ENCODE measurements around the gene ROBO2. TPM values are rescaled to one million over a fixed set of nuclear protein-coding genes. Genes with fewer than 3 reads are reported as not detected.

ROBO2 gene
- total and polyA plus RNA-seq, 10 of the 15 experiments (the other 5 are each of a cell fraction or from before 2014, with no cell fraction given), result 0.22 to 2.5 (median 0.81) TPM

DNA sequence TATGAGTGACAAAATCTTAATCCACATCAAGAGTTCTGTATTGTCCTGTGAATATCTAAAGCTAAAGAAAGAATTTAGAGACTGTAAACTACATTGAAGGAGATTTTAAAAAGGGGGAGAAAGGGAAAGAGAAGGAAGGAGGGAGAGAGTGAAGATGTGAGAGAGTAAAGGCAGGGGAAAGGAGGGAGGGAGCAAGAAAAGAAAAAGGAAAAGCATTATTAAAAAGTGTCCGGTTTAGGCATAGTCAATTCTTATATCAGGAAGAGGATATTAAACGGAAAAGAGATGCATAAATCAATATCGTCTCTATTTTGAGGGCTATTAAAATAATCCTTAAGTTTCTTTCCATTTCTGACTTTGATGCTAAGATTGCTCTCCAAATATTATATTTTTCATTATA is 332.1 kb downstream of the ROBO2 start:
- Histone ChIP-seq H4K20me1 (ENCODE audit: control insufficient read depth, insufficient read depth) (no peaks in the 10 kb centered on the region), H3K4me1 (ENCODE audit: control insufficient read depth, insufficient read depth, low read length) (no peaks in the 10 kb centered on the region), H2AFZ (ENCODE audit: control insufficient read depth, low read depth, low read length) (no peak overlapping the region), H3K79me2 (ENCODE audit: control insufficient read depth, insufficient read depth, low read length) (no peaks in the 10 kb centered on the region), H3K4me3 (no peak overlapping the region), H3K4me2 (ENCODE audit: control insufficient read depth, insufficient read depth) (no peak overlapping the region), H3K27me3 (replicated peaks in 1 of 2; ENCODE audit: control insufficient read depth in 2 of 2, insufficient read depth in 2 of 2, low read length in 1 of 2) (no peaks in the 10 kb centered on the region), H3K27ac (ENCODE audit: control insufficient read depth, insufficient read depth) (no peak overlapping the region), H3K36me3 (ENCODE audit: control insufficient read depth in 2 of 2, insufficient read depth in 2 of 2, low read length in 1 of 2) (no peaks in the 10 kb centered on the region), H3K9ac (ENCODE audit: control insufficient read depth, insufficient read depth, low read length) (no peak overlapping the region), H3K9me3 (replicated peaks; ENCODE audit: control insufficient read depth, insufficient read depth, low read length) (no peaks in the 10 kb centered on the region)
- in situ Hi-C loops (cut with MboI), result no loop called here
- SMC1A ChIA-PET (ENCODE audit: uncharacterized antibody, unreplicated experiment), result interaction anchor here (0.6 kb wide), 1 partner anchor 32 kb away, joined by 3 read pairs; no protein-coding TSS in a partner anchor
- no TSS peak for BruUV-seq (replicated peaks)
- intact Hi-C loops (cut with micrococcal nuclease; ENCODE audit: unreplicated experiment), result no loop called here
- CTCF ChIA-PET, result no interaction called here
- no peak for FAIRE-seq
- RAD21 ChIA-PET (ENCODE audit: unreplicated experiment), result no interaction called here
- 67% methylated on average over 3 of the region's 3 CpGs for WGBS (ENCODE audit: insufficient coverage, insufficient replicate concordance, low lambda C conversion rate, missing lambda C conversion rate)
- ATAC-seq, result no peak
- no peak for DNase-seq (ENCODE audit: low read depth, low spot score)
- POLR2A ChIA-PET, result no interaction called here
- TF ChIP-seq RAD51 (IDR thresholded peaks at IDR 0.05) (no peak), ZZZ3 (IDR thresholded peaks at IDR 0.05; ENCODE audit: control insufficient read depth, insufficient read length, low read depth) (no peak), CBX5 (IDR thresholded peaks at IDR 0.05; ENCODE audit: low read depth) (no peak), CREM (IDR thresholded peaks at IDR 0.05; ENCODE audit: low read depth) (no peak), SPI1 (IDR thresholded peaks at IDR 0.05; ENCODE audit: borderline replicate concordance, insufficient read depth, low read depth, low read length) (no peak), IRF4 (IDR thresholded peaks at IDR 0.05; ENCODE audit: low read depth, low read length) (no peak), LARP7 (IDR thresholded peaks at IDR 0.05) (no peak), ZNF207 (IDR thresholded peaks at IDR 0.05; ENCODE audit: borderline replicate concordance) (no peak), KDM1A (IDR thresholded peaks at IDR 0.05; ENCODE audit: borderline replicate concordance) (no peak), BMI1 (IDR thresholded peaks at IDR 0.05; ENCODE audit: borderline replicate concordance) (no peak), KLF5 (IDR thresholded peaks at IDR 0.05; ENCODE audit: partially characterized antibody) (no peak), HCFC1 (IDR thresholded peaks at IDR 0.05; ENCODE audit: low read length) (no peak), GABPA (IDR thresholded peaks at IDR 0.05; ENCODE audit: low read depth) (no peak), EGR1 (IDR thresholded peaks at IDR 0.05; ENCODE audit: borderline replicate concordance in 1 of 2, low read depth in 2 of 2, low read length in 2 of 2) (no peak), MYB (IDR thresholded peaks at IDR 0.05; ENCODE audit: borderline replicate concordance, low read depth, low read length) (no peak), YBX1 (IDR thresholded peaks at IDR 0.05) (no peak)
- TF ChIP-seq, protein P1, sequence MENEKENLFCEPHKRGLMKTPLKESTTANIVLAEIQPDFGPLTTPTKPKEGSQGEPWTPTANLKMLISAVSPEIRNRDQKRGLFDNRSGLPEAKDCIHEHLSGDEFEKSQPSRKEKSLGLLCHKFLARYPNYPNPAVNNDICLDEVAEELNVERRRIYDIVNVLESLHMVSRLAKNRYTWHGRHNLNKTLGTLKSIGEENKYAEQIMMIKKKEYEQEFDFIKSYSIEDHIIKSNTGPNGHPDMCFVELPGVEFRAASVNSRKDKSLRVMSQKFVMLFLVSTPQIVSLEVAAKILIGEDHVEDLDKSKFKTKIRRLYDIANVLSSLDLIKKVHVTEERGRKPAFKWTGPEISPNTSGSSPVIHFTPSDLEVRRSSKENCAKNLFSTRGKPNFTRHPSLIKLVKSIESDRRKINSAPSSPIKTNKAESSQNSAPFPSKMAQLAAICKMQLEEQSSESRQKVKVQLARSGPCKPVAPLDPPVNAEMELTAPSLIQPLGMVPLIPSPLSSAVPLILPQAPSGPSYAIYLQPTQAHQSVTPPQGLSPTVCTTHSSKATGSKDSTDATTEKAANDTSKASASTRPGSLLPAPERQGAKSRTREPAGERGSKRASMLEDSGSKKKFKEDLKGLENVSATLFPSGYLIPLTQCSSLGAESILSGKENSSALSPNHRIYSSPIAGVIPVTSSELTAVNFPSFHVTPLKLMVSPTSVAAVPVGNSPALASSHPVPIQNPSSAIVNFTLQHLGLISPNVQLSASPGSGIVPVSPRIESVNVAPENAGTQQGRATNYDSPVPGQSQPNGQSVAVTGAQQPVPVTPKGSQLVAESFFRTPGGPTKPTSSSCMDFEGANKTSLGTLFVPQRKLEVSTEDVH (IDR thresholded peaks at IDR 0.05; ENCODE audit: low read depth, partially characterized antibody), result no peak
- TF ChIP-seq, protein P2, sequence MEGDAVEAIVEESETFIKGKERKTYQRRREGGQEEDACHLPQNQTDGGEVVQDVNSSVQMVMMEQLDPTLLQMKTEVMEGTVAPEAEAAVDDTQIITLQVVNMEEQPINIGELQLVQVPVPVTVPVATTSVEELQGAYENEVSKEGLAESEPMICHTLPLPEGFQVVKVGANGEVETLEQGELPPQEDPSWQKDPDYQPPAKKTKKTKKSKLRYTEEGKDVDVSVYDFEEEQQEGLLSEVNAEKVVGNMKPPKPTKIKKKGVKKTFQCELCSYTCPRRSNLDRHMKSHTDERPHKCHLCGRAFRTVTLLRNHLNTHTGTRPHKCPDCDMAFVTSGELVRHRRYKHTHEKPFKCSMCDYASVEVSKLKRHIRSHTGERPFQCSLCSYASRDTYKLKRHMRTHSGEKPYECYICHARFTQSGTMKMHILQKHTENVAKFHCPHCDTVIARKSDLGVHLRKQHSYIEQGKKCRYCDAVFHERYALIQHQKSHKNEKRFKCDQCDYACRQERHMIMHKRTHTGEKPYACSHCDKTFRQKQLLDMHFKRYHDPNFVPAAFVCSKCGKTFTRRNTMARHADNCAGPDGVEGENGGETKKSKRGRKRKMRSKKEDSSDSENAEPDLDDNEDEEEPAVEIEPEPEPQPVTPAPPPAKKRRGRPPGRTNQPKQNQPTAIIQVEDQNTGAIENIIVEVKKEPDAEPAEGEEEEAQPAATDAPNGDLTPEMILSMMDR (IDR thresholded peaks at IDR 0.05 in 2 of 3, conservative IDR thresholded peaks at IDR 0.05 in 1 of 3; ENCODE audit: control insufficient read depth in 2 of 3, extremely low read depth in 1 of 3, insufficient read depth in 1 of 3, low read depth in 3 of 3, low read length in 3 of 3), result no peak
- TF ChIP-seq, protein P3, sequence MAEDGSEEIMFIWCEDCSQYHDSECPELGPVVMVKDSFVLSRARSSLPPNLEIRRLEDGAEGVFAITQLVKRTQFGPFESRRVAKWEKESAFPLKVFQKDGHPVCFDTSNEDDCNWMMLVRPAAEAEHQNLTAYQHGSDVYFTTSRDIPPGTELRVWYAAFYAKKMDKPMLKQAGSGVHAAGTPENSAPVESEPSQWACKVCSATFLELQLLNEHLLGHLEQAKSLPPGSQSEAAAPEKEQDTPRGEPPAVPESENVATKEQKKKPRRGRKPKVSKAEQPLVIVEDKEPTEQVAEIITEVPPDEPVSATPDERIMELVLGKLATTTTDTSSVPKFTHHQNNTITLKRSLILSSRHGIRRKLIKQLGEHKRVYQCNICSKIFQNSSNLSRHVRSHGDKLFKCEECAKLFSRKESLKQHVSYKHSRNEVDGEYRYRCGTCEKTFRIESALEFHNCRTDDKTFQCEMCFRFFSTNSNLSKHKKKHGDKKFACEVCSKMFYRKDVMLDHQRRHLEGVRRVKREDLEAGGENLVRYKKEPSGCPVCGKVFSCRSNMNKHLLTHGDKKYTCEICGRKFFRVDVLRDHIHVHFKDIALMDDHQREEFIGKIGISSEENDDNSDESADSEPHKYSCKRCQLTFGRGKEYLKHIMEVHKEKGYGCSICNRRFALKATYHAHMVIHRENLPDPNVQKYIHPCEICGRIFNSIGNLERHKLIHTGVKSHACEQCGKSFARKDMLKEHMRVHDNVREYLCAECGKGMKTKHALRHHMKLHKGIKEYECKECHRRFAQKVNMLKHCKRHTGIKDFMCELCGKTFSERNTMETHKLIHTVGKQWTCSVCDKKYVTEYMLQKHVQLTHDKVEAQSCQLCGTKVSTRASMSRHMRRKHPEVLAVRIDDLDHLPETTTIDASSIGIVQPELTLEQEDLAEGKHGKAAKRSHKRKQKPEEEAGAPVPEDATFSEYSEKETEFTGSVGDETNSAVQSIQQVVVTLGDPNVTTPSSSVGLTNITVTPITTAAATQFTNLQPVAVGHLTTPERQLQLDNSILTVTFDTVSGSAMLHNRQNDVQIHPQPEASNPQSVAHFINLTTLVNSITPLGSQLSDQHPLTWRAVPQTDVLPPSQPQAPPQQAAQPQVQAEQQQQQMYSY (CRISPR knock-in tag; IDR thresholded peaks at IDR 0.05), result no peak

All from GM12878 (cell line).